Ascending aorta (tissue), 2 donors: ENCODE measurements around the gene STPG1. TPM values are rescaled to one million over a fixed set of nuclear protein-coding genes. Genes with fewer than 3 reads are reported as not detected.

Source experiments
- DNase-seq, 2 donors: peaks; one replicate each; pipeline ENCODE4 v3.0.0-alpha.2; 2019; ENCODE audit warnings: low spot score in 2 of 2
- H3K27ac ChIP-seq, 2 donors: fragments of 200-600 bp; sonication (generic); one replicate each; pipeline ENCODE4 v1.5.1; 2016 to 2017; ENCODE audit warnings: mild to moderate bottlenecking in 1 of 2
- H3K27me3 ChIP-seq: fragments of 200-600 bp; sonication (generic); one replicate; pipeline ENCODE4 v1.5.1; 2017
- H3K36me3 ChIP-seq, 2 donors: fragments of 200-600 bp; sonication (generic); one replicate each; pipeline ENCODE4 v1.5.1; 2016
- H3K4me1 ChIP-seq, 2 donors: fragments of 200-600 bp; sonication (generic); one replicate each; pipeline ENCODE4 v1.5.1; 2016 to 2017; ENCODE audit warnings: mild to moderate bottlenecking in 1 of 2
- H3K4me3 ChIP-seq, 2 donors: fragments of 200-600 bp; sonication (generic); one replicate each; pipeline ENCODE4 v1.5.1; 2016 to 2017; ENCODE audit warnings: mild to moderate bottlenecking in 1 of 2
- H3K9me3 ChIP-seq, 2 donors: fragments of 200-600 bp; sonication (generic); one replicate each; pipeline ENCODE4 v1.5.1; 2016
- intact Hi-C: fragments of 100-400 bp; cut with DNase I; formaldehyde crosslinking; loops from one replicate; pipeline ENCODE4 v1.15.1; 2023
- total RNA-seq: library from RNA; depleted of rRNA; stranded (reverse); fragments of >200 nt; gene quantifications from one replicate; pipeline ENCODE4 v1.1.0, GENCODE V29; 2016
- TF ChIP-seq, protein P1 (sequence below), 3 experiments: fragments of 200-600 bp in 2 of 3; fragments of 450-650 bp in 1 of 3; sonication (generic) in 2 of 3; IDR thresholded peaks; one replicate each; pipeline ENCODE4 v1.5.1; 2016 to 2019; ENCODE audit warnings: antibody characterized with exemption in 3 of 3, mild to moderate bottlenecking in 1 of 3, moderate library complexity in 1 of 3

STPG1 gene
- total RNA-seq, 1 donor from 2014 or later, result 11.0 TPM

- TF ChIP-seq, protein P1, sequence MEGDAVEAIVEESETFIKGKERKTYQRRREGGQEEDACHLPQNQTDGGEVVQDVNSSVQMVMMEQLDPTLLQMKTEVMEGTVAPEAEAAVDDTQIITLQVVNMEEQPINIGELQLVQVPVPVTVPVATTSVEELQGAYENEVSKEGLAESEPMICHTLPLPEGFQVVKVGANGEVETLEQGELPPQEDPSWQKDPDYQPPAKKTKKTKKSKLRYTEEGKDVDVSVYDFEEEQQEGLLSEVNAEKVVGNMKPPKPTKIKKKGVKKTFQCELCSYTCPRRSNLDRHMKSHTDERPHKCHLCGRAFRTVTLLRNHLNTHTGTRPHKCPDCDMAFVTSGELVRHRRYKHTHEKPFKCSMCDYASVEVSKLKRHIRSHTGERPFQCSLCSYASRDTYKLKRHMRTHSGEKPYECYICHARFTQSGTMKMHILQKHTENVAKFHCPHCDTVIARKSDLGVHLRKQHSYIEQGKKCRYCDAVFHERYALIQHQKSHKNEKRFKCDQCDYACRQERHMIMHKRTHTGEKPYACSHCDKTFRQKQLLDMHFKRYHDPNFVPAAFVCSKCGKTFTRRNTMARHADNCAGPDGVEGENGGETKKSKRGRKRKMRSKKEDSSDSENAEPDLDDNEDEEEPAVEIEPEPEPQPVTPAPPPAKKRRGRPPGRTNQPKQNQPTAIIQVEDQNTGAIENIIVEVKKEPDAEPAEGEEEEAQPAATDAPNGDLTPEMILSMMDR (IDR thresholded peaks at IDR 0.05), result no peak
- no peaks in the 10 kb centered on the region for H3K27me3 ChIP-seq
- H3K4me1 ChIP-seq, result no peaks in the 10 kb centered on the region
- intact Hi-C loops, result no loop called here
- no peak overlapping the region for H3K27ac ChIP-seq
- no peak overlapping the region for H3K4me3 ChIP-seq
- no peak for DNase-seq
- H3K9me3 ChIP-seq, result no peaks in the 10 kb centered on the region
- H3K36me3 ChIP-seq, result peaks cover 0 to 3% of the 10 kb centered on the region in 2 donors
Measured at GRCh38 chr1:24437631-24438396, 24.2 kb upstream of the STPG1 start.

- intact Hi-C loops, result no loop called here
- Histone ChIP-seq H3K27ac (no peak overlapping the region), H3K4me3 (no peak overlapping the region), H3K27me3 (no peaks in the 10 kb centered on the region), H3K9me3 (no peaks in the 10 kb centered on the region), H3K36me3 (peaks cover 0 to 3% of the 10 kb centered on the region in 2 donors), H3K4me1 (no peaks in the 10 kb centered on the region)
- no peak for DNase-seq
- TF ChIP-seq, protein P1 (IDR thresholded peaks at IDR 0.05), result no peak
Measured at GRCh38 chr1:24435782-24436365, 22.3 kb upstream of the STPG1 start.

GRCh38 chr1:24427545-24427862 is 13.9 kb upstream of the STPG1 start:
- Histone ChIP-seq H3K36me3 (no peaks in the 10 kb centered on the region), H3K27me3 (no peaks in the 10 kb centered on the region), H3K27ac (no peak overlapping the region), H3K4me3 (no peak overlapping the region), H3K9me3 (no peaks in the 10 kb centered on the region), H3K4me1 (no peaks in the 10 kb centered on the region)
- TF ChIP-seq, protein P1 (IDR thresholded peaks at IDR 0.05), result no peak
- intact Hi-C loops, result no loop called here
- no peak for DNase-seq

DNA sequence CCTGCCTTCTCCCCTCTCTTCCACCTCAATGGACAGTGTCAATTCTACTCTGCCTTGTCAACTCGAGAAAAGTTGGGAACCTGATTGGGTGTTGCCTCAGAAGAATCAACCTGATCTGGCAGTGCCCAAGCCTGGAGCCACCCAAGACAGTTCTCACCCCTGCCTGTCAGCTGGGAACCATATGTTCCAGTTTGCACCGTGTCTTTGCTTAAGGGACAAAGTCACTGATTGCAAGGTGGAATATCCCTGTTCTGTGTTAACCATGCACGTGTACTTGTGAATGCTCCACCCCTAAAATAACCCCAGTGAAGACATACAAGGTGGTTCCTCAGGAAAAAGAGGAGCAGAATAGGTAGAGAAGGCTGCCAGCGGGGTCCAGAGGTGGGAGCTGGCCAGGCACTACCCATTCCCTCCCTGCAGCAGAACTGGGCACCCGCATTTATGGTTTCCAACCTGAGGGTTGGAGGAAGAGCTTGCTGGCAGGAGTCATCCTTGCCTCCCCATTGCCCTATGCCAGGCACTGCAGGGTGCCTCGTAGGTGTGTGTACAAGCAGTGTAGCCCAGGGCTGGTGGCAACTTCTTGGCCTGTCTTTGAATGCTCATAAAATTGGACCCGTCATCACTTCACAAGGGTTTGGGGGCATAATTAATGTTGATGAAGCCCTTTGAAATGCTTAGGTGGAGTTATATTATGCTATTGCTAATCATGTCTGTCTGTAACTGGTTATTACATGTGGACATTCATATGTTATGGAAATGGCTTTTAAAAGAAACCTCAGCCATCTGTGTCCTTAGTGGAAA is 13.4 kb upstream of the STPG1 start:
- Histone ChIP-seq H3K4me1 (no peaks in the 10 kb centered on the region), H3K9me3 (no peaks in the 10 kb centered on the region), H3K4me3 (no peak overlapping the region), H3K27me3 (no peaks in the 10 kb centered on the region), H3K27ac (no peak overlapping the region), H3K36me3 (no peaks in the 10 kb centered on the region)
- DNase-seq, result no peak
- TF ChIP-seq, protein P1 (IDR thresholded peaks at IDR 0.05), result no peak
- intact Hi-C loops, result no loop called here

DNA sequence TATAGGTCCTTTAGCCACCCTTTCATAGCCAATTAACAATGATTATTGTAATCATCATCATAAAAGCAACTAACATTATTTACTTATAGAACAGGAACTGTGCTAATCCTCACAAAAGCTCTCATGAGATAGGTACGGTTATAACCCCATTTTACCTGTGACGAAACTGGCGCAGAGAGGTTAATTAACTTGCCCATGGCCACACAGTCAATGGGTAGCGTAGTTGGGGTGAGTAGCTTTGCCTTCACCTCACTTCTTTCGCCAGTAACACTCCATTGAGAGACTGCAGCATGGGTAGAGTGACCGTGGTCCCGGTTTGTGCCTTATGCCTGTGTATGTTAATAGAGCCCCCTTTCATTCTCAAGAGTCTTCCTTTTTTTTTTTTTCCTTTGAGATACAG is 12.3 kb upstream of the STPG1 start:
- H3K4me3 ChIP-seq, result no peak overlapping the region
- TF ChIP-seq, protein P1 (IDR thresholded peaks at IDR 0.05), result no peak
- no peaks in the 10 kb centered on the region for H3K27me3 ChIP-seq
- H3K9me3 ChIP-seq, result no peaks in the 10 kb centered on the region
- no peaks in the 10 kb centered on the region for H3K36me3 ChIP-seq
- no peak overlapping the region for H3K27ac ChIP-seq
- DNase-seq, result no peak
- intact Hi-C loops, result no loop called here
- no peaks in the 10 kb centered on the region for H3K4me1 ChIP-seq
